ENCODE results near the gene KLHL10. TPM values are rescaled to one million over a fixed set of nuclear protein-coding genes. Genes with fewer than 3 reads are reported as not detected.

KLHL10 gene
- total RNA-seq, 8 experiments from 2014 or later: 0.20 to 0.77 (median 0.32) TPM

DNA sequence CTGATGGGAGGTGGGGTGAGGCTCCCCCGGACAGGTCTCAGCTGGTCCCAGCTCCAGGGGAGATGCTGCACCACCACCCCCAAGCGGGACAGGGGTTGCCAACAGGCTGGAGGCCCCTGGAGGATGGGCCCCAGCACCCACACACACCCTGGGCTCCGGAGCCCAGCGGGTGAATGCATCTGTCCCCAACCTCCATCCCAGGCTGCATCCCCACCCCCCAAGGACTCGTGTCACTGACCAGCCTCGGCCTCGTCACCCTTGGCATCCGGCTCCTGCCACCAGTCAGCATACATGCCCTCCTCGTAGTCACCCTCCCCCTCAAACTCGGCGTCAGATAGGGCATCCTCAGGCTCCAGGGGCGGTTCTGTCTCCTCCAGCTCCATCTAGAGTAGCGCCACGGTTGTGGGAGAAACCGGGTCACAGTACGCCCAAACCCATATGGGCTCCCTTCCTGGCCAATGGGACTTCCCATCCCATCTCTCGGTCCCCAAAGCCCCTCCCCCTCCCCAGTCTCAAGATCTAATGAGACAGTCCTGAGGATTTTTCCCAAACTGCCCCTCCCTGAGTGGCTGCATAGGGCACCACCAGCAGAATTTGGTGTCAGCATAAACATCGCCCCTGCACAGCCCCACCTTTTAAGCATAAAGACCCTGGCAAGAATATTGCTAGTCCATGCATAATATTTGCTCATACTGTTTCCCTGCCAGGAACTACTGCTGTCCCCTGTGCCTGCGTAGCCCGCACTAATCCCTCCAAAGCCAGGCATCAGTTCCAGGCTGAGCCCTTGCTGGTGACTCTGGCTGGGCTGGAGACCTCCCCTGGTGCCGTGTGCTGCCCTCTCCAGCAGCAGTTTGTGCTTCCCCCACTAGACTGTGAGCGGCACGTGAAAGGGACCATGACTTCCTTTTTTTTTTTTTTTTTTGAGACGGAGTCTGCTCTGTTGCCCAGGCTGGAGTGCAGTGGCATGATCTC is 34.3 kb upstream of the KLHL10 start:
- ATAC-seq (replicated peaks in 6 of 8): peak in 3 of 8 experiments; percentile 11 to 65 (median 13)
- Histone ChIP-seq H3K4me1 (replicated peaks in 1 of 2) (peaks cover 0 to 9% of the 10 kb centered on the region in 2 donors), H3K27ac (no peak overlapping the region), H3K4me3 (no peak overlapping the region)
- in situ Hi-C loops (cut with MboI; ENCODE audit: low pct_unique_long_range_greater_than_20kb in 2 of 9, low sequenced_read_pairs in 9 of 9, unreplicated experiment in 9 of 9): loop anchor here in 2 of 9 experiments (5.0 to 10.0 kb wide), 2 partner anchors 66 to 69 kb away; partner anchors contain the start of gene HAP1 (in 1 of the 2)
- 0 to 100% (median 72%) methylated on average over 1 to 8 of the region's 24 CpGs; no CpG with 5 or more reads in 4 of the 10 experiments for WGBS, 10 experiments

DNA sequence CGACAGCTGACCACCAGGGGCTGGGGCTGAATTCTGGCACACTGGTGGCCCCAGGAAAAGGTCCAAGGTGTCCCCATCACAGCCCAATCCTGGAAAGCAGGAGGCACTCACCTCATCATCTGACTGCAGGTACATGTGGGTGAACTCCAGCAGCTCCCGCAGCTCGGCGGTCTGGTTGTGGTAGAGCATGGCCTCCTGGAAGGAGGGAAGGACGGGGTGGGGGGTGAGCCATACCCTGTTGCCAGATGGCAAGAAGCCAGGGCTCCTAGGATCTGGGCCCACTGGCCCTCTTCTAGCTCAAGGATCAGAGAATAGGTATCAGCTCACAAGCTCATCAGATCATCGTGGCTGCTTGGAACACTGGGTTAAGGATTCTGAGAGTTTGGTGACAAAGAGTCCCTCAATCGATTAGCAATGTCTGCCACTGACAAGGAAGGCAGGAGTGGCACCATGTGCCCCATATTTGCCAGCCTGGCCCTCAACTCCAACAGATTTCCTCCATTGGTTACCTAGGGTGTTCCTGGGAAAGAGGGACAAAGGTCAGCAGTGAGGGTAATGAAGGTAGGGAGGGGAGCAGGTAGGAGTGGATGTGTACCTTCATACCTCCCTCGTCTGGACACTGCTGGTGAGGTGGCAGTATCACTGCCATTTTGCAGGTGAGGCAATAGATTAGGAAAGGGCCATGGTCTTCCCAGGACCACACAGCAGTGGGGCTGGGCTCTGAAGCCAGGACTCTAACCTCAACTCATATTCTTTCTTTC is 30.8 kb upstream of the KLHL10 start:
- Histone ChIP-seq H3K4me1 (replicated peaks in 1 of 2) (peaks cover 6 to 13% of the 10 kb centered on the region in 2 donors), H3K4me3 (no peak overlapping the region), H3K27ac (no peak overlapping the region)
- in situ Hi-C loops (cut with MboI; ENCODE audit: low pct_unique_long_range_greater_than_20kb in 2 of 9, low sequenced_read_pairs in 9 of 9, unreplicated experiment in 9 of 9): loop anchor here in 1 of 9 experiments (10.0 kb wide), 1 partner anchor 72 kb away; the partner anchor contains the start of gene HAP1
- no peak for ATAC-seq (replicated peaks in 6 of 8)
- WGBS, 10 experiments: 60 to 100% (median 90%) methylated on average over 1 to 3 of the region's 8 CpGs; no CpG with 5 or more reads in 5 of the 10 experiments

DNA sequence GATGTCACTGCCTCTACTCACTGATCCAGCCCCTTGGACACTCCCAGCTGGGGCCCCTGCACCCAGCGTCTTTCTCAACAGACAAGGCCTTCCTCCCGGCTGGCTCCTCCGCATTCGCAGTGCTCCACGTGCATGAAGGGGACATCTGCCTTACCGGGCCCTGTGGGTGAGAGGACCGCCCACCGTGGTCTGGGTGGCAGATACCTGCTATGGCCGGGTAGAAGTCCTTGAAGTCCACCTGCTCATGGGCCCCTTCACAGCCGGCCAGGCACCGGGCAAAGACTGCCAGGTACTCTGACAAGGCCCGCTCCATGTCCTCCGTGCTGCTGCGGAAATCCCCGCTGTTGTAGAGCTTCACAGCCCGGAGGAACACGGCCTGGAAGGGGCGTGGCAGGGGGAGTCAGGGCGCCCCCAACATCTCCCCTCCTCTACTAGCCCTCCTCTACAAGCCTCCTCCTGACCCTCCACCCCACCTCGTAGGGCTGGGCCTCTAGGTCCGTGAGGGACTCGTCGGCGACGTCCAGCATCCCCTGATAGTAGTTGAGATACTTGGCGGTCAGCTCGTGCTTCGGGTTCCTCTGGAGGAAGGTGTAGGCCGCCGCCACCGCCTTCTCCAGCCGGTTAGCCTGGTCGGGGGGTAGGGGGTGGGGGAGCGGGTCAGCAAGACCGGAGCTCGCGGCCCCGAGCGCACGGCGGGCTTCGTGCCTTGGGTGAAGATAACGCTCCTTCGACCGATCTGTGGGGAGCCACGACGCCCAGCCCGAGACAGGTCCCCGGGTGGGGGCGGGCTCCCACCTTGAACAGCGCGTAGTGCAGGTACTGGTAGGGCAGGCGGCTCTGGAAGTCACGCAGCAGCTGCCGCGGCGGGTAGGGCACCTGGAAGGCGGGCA is 26.7 kb upstream of the KLHL10 start:
- ATAC-seq (replicated peaks in 6 of 8): peak in 4 of 8 experiments; percentile 1 to 4 (median 2)
- peak overlapping the region; percentile 77 to 96 (median 80) for H3K4me3 ChIP-seq
- peak overlapping the region; percentile 89 to 93 for H3K27ac ChIP-seq
- peaks cover 6 to 21% of the 10 kb centered on the region in 2 donors for H3K4me1 ChIP-seq (replicated peaks in 1 of 2)
- WGBS, 10 experiments: 3 to 21% methylated on average over 4 to 14 of the region's 58 CpGs; no CpG with 5 or more reads in 8 of the 10 experiments
- in situ Hi-C loops (cut with MboI; ENCODE audit: low pct_unique_long_range_greater_than_20kb in 2 of 9, low sequenced_read_pairs in 9 of 9, unreplicated experiment in 9 of 9): no loop called here

GRCh38 chr17:41811549-41812380 is 25.9 kb upstream of the KLHL10 start, which contains the start of gene P3H4:
TSS of gene P3H4 (minus strand) at chr17:41811949. CDS start at chr17:41811915, 34 bp downstream.
- H3K27ac ChIP-seq: peak within 1 kb of the TSS; percentile 89 to 93
- H3K4me1 ChIP-seq (replicated peaks in 1 of 2): peaks cover 6 to 21% of the 10 kb centered on the region in 2 donors
- in situ Hi-C loops (cut with MboI; ENCODE audit: low pct_unique_long_range_greater_than_20kb in 2 of 9, low sequenced_read_pairs in 9 of 9, unreplicated experiment in 9 of 9): no loop called here
- ATAC-seq (replicated peaks in 6 of 8): peak; percentile 68 to 81 (median 72)
- 0 to 4% (median 0%) methylated on average over 4 to 27 of the region's 96 CpGs; no CpG with 5 or more reads in 7 of the 10 experiments for WGBS, 10 experiments
- peak within 1 kb of the TSS; percentile 77 to 96 (median 80) for H3K4me3 ChIP-seq

- ATAC-seq (replicated peaks in 6 of 8): peak; percentile 48 to 79 (median 77)
- in situ Hi-C loops (cut with MboI; ENCODE audit: low pct_unique_long_range_greater_than_20kb in 2 of 9, low sequenced_read_pairs in 9 of 9, unreplicated experiment in 9 of 9): no loop called here
- H3K4me3 ChIP-seq: peak within 1 kb of the TSS; percentile 77 to 96 (median 80)
- H3K27ac ChIP-seq: peak within 1 kb of the TSS; percentile 89 to 93
- 0 to 2% (median 0%) methylated on average over 1 to 15 of the region's 35 CpGs; no CpG with 5 or more reads in 4 of the 10 experiments for WGBS, 10 experiments
- peaks cover 6 to 21% of the 10 kb centered on the region in 2 donors for H3K4me1 ChIP-seq (replicated peaks in 1 of 2)
Observed at GRCh38 chr17:41812381-41813151, 25.1 kb upstream of the KLHL10 start, which contains the start of gene FKBP10. TSS of gene FKBP10 (plus strand) at chr17:41813004. CDS start at chr17:41813035, 31 bp downstream.

GRCh38 chr17:41813152-41813680 is 24.4 kb upstream of the KLHL10 start:
- WGBS, 10 experiments: 11 to 20% methylated on average over 2 to 7 of the region's 12 CpGs; no CpG with 5 or more reads in 8 of the 10 experiments
- in situ Hi-C loops (cut with MboI; ENCODE audit: low pct_unique_long_range_greater_than_20kb in 2 of 9, low sequenced_read_pairs in 9 of 9, unreplicated experiment in 9 of 9): no loop called here

GRCh38 chr17:41813699-41814124 is 23.9 kb upstream of the KLHL10 start:
- ATAC-seq (replicated peaks in 6 of 8): no peak
- in situ Hi-C loops (cut with MboI; ENCODE audit: low pct_unique_long_range_greater_than_20kb in 2 of 9, low sequenced_read_pairs in 9 of 9, unreplicated experiment in 9 of 9): no loop called here

More at GRCh38 chr17:41813152-41813680, 24.4 kb upstream of the KLHL10 start:
- Histone ChIP-seq H3K4me3 (peak overlapping the region; percentile 77 to 96 (median 80)), H3K27ac (peak overlapping the region; percentile 89 to 93), H3K4me1 (replicated peaks in 1 of 2) (peaks cover 6 to 21% of the 10 kb centered on the region in 2 donors)
- ATAC-seq (replicated peaks in 6 of 8): peak in 1 of 8 experiments; percentile 1

GRCh38 chr17:41814195-41814594 is 23.4 kb upstream of the KLHL10 start:
- in situ Hi-C loops (cut with MboI; ENCODE audit: low pct_unique_long_range_greater_than_20kb in 2 of 9, low sequenced_read_pairs in 9 of 9, unreplicated experiment in 9 of 9): no loop called here
- Histone ChIP-seq H3K4me3 (peak overlapping the region in 4 of 5 donors; percentile 77 to 96 (median 86)), H3K4me1 (replicated peaks in 1 of 2) (peaks cover 6 to 21% of the 10 kb centered on the region in 2 donors), H3K27ac (peak overlapping the region in 1 of 2 donors; percentile 93)
- 67 to 83% (median 80%) methylated on average over 1 of the region's 1 CpG; no CpG with 5 or more reads in 7 of the 10 experiments for WGBS, 10 experiments
- no peak for ATAC-seq (replicated peaks in 6 of 8)

More at GRCh38 chr17:41813699-41814124, 23.9 kb upstream of the KLHL10 start:
- Histone ChIP-seq H3K4me3 (peak overlapping the region; percentile 77 to 96 (median 80)), H3K4me1 (replicated peaks in 1 of 2) (peaks cover 6 to 21% of the 10 kb centered on the region in 2 donors), H3K27ac (peak overlapping the region; percentile 89 to 93)
- WGBS, 10 experiments: 26 to 80% (median 47%) methylated on average over 1 to 4 of the region's 9 CpGs; no CpG with 5 or more reads in 7 of the 10 experiments

DNA sequence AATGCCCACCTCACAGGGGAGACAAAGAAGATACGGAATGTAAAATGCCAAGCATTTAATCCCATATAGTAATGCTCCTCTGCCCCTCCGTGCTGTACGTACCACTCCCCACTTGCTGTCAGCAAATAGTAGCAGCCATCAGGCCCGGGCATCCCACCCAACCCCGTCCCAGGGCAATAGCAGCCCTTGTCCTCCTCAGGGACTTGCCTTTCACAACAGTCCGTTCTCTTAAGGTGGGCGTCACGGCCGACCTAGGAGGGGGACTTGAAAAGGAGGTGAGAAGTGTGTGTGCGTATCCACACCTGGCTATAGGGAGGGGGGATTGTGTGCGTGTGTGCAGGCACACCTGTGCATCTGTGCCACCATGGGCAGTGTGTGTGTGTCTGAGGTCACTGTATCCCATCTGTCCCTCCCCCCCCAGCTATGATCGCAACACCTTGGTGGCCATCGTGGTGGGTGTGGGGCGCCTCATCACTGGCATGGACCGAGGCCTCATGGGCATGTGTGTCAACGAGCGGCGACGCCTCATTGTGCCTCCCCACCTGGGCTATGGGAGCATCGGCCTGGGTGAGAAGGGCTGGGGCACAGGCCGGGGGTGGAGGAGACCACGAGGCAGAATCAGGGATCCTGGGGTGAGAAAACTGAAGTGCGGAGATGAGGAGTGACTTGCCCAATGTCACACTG is 20.8 kb upstream of the KLHL10 start:
- in situ Hi-C loops (cut with MboI; ENCODE audit: low pct_unique_long_range_greater_than_20kb in 2 of 9, low sequenced_read_pairs in 9 of 9, unreplicated experiment in 9 of 9): no loop called here

GRCh38 chr17:41818024-41818423 is 19.6 kb upstream of the KLHL10 start:
- no peak for ATAC-seq (replicated peaks in 6 of 8)
- H3K4me1 ChIP-seq (replicated peaks in 1 of 2): peaks cover 0 to 13% of the 10 kb centered on the region in 2 donors
- H3K4me3 ChIP-seq: no peak overlapping the region
- WGBS, 10 experiments: 96% methylated on average over 5 of the region's 20 CpGs; no CpG with 5 or more reads in 9 of the 10 experiments
- in situ Hi-C loops (cut with MboI; ENCODE audit: low pct_unique_long_range_greater_than_20kb in 2 of 9, low sequenced_read_pairs in 9 of 9, unreplicated experiment in 9 of 9): no loop called here
- H3K27ac ChIP-seq: no peak overlapping the region

More for the DNA sequence above, 20.8 kb upstream of the KLHL10 start:
- Histone ChIP-seq H3K4me3 (no peak overlapping the region), H3K27ac (no peak overlapping the region), H3K4me1 (replicated peaks in 1 of 2) (peaks cover 0 to 13% of the 10 kb centered on the region in 2 donors)
- WGBS, 10 experiments: 89 to 100% (median 98%) methylated on average over 1 to 5 of the region's 23 CpGs; no CpG with 5 or more reads in 4 of the 10 experiments
- ATAC-seq (replicated peaks in 6 of 8): no peak

Data from motor neuron (in vitro differentiated cells).